ENCODE data around the gene OVOL3. TPM values are rescaled to one million over a fixed set of nuclear protein-coding genes. Genes with fewer than 3 reads are reported as not detected.

Gene OVOL3
- polyA plus RNA-seq, 3 donors from 2014 or later, result not detected

DNA sequence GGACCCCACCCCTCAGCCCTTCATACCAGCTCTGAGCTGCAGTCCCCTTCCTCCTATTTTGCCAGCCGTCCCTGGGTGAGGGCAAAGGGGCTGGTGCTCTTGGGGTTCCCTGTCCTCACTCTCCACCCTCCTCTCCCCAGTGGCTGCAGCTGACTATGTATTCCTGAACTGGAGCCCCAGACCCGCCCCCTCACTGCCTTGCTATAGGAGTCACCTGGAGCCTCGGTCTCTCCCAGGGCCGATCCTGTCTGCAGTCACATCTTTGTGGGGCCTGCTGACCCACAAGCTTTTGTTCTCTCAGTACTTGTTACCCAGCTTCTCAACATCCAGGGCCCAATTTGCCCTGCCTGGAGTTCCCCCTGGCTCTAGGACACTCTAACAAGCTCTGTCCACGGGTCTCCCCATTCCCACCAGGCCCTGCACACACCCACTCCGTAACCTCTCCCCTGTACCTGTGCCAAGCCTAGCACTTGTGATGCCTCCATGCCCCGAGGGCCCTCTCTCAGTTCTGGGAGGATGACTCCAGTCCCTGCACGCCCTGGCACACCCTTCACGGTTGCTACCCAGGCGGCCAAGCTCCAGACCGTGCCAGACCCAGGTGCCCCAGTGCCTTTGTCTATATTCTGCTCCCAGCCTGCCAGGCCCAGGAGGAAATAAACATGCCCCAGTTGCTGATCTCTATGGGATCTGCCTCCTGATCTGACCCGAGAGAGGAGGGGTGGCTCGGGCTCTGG is 38.9 kb downstream of the OVOL3 start:
- H3K36me3 Mint-ChIP-seq, result peaks cover 14 to 35% (median 15%) of the 10 kb centered on the region in 3 donors
- no peak overlapping the region for H3K4me3 Mint-ChIP-seq
- H3K27me3 Mint-ChIP-seq (ENCODE audit: low read depth in 3 of 3), result peaks cover 0 to 5% (median 0%) of the 10 kb centered on the region in 3 donors
- H3K4me1 Mint-ChIP-seq, result peaks cover 6 to 13% of the 10 kb centered on the region in 2 donors
- H3K9me3 Mint-ChIP-seq, result no peaks in the 10 kb centered on the region
- no peak for DNase-seq
- H3K27ac Mint-ChIP-seq, result peak overlapping the region in 2 of 6 donors; percentile 31 to 72

DNA sequence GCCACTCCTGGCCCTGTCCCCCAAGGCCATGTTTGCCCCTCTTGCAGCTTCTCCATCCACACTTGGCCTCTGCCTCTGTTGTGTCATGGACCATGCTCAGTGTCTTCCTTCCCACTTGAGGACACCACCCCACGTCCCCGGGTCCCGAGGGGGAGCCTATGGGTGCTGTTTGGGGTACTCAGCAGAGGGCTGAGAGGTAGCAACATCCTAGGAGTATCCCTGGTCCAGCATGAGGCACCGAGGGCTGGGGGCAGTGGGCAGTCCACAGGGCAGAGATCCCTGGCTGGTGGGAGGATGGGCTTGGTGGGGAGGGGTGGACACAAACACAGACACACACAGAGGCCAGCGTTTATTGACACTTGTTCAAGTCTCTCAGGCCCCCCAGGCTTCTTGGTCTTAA is 39.6 kb downstream of the OVOL3 start:
- no peak for DNase-seq
- Mint-ChIP-seq H3K36me3 (peaks cover 13 to 34% (median 15%) of the 10 kb centered on the region in 3 donors), H3K4me1 (peaks cover 6 to 13% of the 10 kb centered on the region in 2 donors), H3K4me3 (no peak overlapping the region), H3K27me3 (ENCODE audit: low read depth in 3 of 3) (peaks cover 0 to 5% (median 0%) of the 10 kb centered on the region in 3 donors), H3K27ac (no peak overlapping the region), H3K9me3 (no peaks in the 10 kb centered on the region)

DNA sequence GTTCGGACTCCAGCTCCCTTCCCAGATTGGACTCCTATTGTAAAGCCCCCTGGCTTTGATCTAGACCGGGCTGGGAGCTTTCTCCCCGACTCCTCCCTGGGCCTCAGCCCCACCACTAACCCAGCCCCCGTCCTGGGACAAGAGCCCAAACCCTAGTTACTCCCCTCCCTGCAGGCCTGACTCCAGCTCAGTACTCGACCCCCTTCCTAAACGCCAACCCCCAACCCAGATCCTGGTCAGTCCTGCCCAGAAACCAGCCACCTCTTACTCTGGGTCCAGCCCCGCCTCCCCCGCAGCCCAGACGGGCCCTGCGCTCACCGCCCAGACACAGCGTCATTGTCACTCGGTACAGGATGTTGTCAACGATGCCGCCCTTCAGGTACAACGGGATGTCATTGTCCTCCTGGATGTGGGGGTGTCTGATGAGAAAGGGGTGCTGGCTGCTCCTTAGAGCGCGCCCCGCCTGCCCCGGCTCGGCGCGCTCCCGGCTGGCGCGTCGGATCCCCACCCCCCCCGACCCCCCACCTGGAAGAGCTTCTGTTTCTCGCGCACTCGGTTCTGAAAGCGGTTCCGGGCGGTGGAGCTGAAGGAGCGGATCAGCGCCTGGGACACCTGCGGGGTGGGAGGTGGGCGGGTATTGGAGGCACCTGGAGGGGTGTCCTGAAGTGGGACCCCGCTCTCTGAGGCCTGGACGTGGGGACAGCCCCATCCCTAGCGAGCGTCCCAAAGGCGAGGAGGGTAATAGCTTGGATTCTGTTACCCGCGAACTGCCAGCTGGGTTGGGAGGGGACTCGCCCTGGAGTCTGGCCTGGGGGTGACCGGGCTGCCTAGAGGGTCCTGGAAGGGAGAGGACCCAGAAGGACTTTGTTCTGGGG is 40.4 kb downstream of the OVOL3 start:
- Mint-ChIP-seq H3K9me3 (no peaks in the 10 kb centered on the region), H3K27ac (no peak overlapping the region), H3K36me3 (peaks cover 12 to 28% (median 13%) of the 10 kb centered on the region in 3 donors), H3K4me1 (peaks cover 6 to 13% of the 10 kb centered on the region in 2 donors), H3K4me3 (no peak overlapping the region), H3K27me3 (ENCODE audit: low read depth in 3 of 3) (peaks cover 0 to 6% (median 0%) of the 10 kb centered on the region in 3 donors)
- no peak for DNase-seq

DNA sequence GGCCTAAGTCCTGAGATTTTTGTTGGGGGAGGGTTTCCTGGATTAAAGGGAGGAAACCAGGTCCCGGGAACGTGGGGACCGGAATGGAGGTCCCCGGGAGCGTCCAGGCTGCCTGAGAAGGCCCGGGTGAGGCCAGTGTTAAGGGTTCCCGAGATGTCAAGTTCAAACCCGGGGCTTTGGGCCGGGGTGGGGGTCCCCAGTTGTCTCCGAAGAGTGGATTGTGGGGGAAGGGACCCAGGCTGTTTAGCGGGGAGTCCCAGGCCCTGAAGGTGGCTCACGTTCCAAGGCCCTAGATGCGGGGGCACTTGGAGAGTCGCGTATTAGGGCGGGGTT is 41.0 kb downstream of the OVOL3 start:
- peaks cover 9 to 23% (median 12%) of the 10 kb centered on the region in 3 donors for H3K36me3 Mint-ChIP-seq
- no peaks in the 10 kb centered on the region for H3K9me3 Mint-ChIP-seq
- H3K27me3 Mint-ChIP-seq (ENCODE audit: low read depth in 3 of 3), result peaks cover 0 to 4% (median 0%) of the 10 kb centered on the region in 3 donors
- no peak overlapping the region for H3K4me3 Mint-ChIP-seq
- H3K27ac Mint-ChIP-seq, result no peak overlapping the region
- peaks cover 6 to 13% of the 10 kb centered on the region in 2 donors for H3K4me1 Mint-ChIP-seq
- DNase-seq, result no peak

DNA sequence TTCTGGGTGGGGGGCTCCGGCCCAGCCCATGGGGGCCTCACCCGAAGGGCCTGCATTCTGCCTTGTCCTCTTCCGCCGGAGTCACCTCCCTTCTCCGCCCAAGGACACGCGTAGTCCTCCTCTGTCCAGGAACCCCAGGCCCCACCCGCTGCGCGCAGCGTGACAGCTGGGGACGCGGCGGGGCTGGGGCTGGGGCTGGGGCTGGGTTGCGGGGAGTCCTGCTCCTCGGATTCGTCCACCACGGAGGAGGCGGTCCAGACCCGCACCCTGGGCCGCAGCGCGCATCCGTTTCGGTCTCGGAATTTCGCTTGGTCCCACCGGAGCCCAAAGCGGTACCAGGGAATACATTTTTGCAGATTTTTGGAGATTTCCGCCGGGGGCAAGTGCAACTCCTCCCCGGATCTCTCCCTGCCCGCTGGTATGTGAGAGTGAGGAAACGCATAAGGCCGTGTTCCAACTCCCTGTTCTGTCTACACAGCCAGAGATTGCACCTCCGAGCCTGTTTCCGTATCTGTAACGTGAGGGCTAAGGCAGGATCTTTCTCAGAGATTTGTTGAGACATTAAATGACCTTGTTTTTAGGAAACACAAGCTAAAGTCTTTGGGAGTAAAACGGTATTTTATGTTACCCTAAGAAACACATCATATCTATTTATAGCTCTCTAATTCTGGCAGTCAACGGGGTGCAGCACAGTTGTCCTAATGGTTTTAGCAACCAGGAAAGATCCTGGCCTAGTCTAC is 41.6 kb downstream of the OVOL3 start, which contains the start of gene COX7A1:
TSS of gene COX7A1 (minus strand) at position 96 of the 740 bp plus-strand sequence. CDS start at position 56, 40 bp downstream.
- Mint-ChIP-seq H3K36me3 (peaks cover 5 to 19% (median 10%) of the 10 kb centered on the region in 3 donors), H3K4me1 (peaks cover 6 to 13% of the 10 kb centered on the region in 2 donors), H3K27ac (peak within 1 kb of the TSS in 2 of 6 donors; percentile 40 to 49), H3K9me3 (no peaks in the 10 kb centered on the region), H3K4me3 (peak within 1 kb of the TSS in 2 of 5 donors; percentile 5 to 6), H3K27me3 (ENCODE audit: low read depth in 3 of 3) (peaks cover 0 to 1% (median under 1%) of the 10 kb centered on the region in 3 donors)
- no peak for DNase-seq

DNA sequence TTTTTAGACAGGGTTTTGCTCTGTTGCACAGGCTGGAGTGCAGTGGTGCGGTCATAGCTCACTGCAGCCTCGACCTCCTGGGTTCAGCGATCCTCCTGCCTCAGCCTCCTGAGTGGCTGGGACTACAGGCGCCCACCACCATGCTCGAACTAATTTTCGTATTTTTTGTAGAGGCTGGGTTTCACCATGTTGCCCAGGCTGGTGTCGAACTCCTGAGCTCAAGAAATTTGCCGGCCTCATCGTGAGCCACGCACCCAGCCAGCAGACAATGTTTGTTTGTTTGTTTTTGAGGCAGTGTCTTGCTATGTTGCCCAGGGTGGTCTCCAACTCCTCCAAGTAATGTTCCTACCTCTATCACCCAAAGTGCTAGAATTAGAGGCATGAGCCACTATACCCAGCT is 42.2 kb downstream of the OVOL3 start:
- Mint-ChIP-seq H3K27ac (no peak overlapping the region), H3K36me3 (peaks cover 5 to 19% (median 10%) of the 10 kb centered on the region in 3 donors), H3K9me3 (no peaks in the 10 kb centered on the region), H3K27me3 (ENCODE audit: low read depth in 3 of 3) (peaks cover 0 to 2% (median 1%) of the 10 kb centered on the region in 3 donors), H3K4me3 (no peak overlapping the region), H3K4me1 (peaks cover 6 to 13% of the 10 kb centered on the region in 2 donors)
- DNase-seq, result no peak

DNA sequence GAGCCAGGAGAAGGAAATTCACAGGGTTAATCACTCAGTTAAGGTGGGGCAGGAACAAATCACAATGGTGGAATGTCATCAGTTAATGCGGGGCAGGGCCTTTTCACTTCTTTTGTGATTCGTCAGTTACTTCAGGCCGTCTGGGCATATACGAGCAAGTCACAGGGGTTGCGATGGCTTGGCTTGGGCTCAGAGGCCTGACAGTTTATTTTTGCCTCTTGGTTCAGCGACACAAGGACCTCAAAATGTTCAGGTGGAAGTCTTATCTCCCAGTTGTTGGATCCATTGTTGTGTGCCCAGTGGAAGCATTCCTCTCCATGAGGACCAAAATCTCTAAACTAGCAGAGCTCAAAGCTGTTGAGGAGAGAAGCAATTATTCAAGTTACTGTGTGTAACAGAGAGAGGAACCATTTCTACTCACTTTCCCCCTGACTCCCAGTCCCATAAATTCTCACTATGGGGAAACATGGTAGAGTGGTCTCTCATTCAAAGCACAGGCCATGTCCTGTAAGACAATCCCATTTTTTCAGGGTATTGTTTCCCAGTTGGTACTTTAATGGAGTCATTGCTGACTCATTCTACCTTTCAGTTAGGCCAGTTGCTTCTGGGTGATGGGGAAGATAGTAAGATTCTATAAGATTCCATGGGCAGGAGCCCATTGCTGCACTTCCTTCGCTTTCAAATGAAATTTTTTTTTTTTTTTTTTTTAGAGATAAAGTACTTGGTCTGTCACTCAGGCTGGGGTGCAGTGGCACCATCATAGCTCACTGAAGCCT is 50.1 kb downstream of the OVOL3 start:
- Mint-ChIP-seq H3K27ac (no peak overlapping the region), H3K9me3 (no peaks in the 10 kb centered on the region), H3K27me3 (ENCODE audit: low read depth in 3 of 3) (peaks cover 0 to 2% (median 0%) of the 10 kb centered on the region in 3 donors), H3K36me3 (no peaks in the 10 kb centered on the region), H3K4me1 (no peaks in the 10 kb centered on the region), H3K4me3 (no peak overlapping the region)
- no peak for DNase-seq

Other genes starting within 250 kb of the OVOL3 start
- under 1 TPM in 1 of 3 donors, not detected in 2; 0.72 TPM for gene APLP1, start 242.6 kb upstream of the OVOL3 start, polyA plus RNA-seq
- gene NFKBID, start 210.6 kb upstream of the OVOL3 start, polyA plus RNA-seq, result 1 to 10 TPM; 2.7 to 8.0 (median 2.9) TPM
- gene HCST, start 208.6 kb upstream of the OVOL3 start, polyA plus RNA-seq, result 1,000 to 10,000 TPM; 1,885 to 2,801 (median 2,654) TPM
- 1,000 to 10,000 TPM; 2,771 to 3,312 (median 2,871) TPM for gene TYROBP, start 202.8 kb upstream of the OVOL3 start, polyA plus RNA-seq
- under 1 TPM; 0.17 to 0.62 (median 0.32) TPM for gene LRFN3, start 174.8 kb upstream of the OVOL3 start, polyA plus RNA-seq
- 10 to 100 TPM; 44.7 to 51.0 (median 48.3) TPM for gene SDHAF1, start 116.0 kb upstream of the OVOL3 start, polyA plus RNA-seq
- not detected for gene SYNE4, start 102.3 kb upstream of the OVOL3 start, polyA plus RNA-seq
- 10 to 100 TPM; 27.2 to 34.6 (median 30.0) TPM for gene ALKBH6, start 96.9 kb upstream of the OVOL3 start, polyA plus RNA-seq
- gene CLIP3, start 78.3 kb upstream of the OVOL3 start, polyA plus RNA-seq, result under 1 TPM in 2 of 3 donors, not detected in 1; 0.07 to 0.55 TPM
- gene THAP8, start 56.9 kb upstream of the OVOL3 start, polyA plus RNA-seq, result 10 to 100 TPM in 2 of 3 donors, 1 to 10 TPM in 1; 3.2 to 10.7 (median 10.1) TPM
- gene WDR62, start 56.2 kb upstream of the OVOL3 start, polyA plus RNA-seq, result under 1 TPM in 2 of 3 donors, not detected in 1; 0.12 to 0.77 TPM
- 100 to 1,000 TPM; 102 to 136 (median 127) TPM for gene POLR2I, start 3.7 kb downstream of the OVOL3 start, polyA plus RNA-seq
- gene TBCB, start 4.3 kb downstream of the OVOL3 start, polyA plus RNA-seq, result 100 to 1,000 TPM; 341 to 445 (median 385) TPM
- 100 to 1,000 TPM; 176 to 253 (median 225) TPM for gene CAPNS1, start 28.9 kb downstream of the OVOL3 start, polyA plus RNA-seq
- gene COX7A1, start 41.3 kb downstream of the OVOL3 start, polyA plus RNA-seq, result not detected
- 1 to 10 TPM; 2.9 to 7.6 (median 2.9) TPM for gene ZNF565, start 103.5 kb downstream of the OVOL3 start, polyA plus RNA-seq
- gene ZNF146, start 104.0 kb downstream of the OVOL3 start, polyA plus RNA-seq, result 10 to 100 TPM; 18.6 to 50.6 (median 25.9) TPM